HG03575 (cell line): ENCODE results near the gene NAGS.
"Not testable (repeated sequence)": the region's sequence is repeated elsewhere in the genome, so short reads cannot be mapped to it uniquely, and the experiment has no call there.

Experiments used
- ATAC-seq: cut with Tn5 transposase; IDR thresholded peaks from one replicate; pipeline ENCODE4 v1.9.1; 2021; ENCODE audit not compliant: unreplicated experiment, insufficient number of reproducible peaks, low FRiP score; ENCODE audit errors: extremely low read depth

The NAGS gene

DNA sequence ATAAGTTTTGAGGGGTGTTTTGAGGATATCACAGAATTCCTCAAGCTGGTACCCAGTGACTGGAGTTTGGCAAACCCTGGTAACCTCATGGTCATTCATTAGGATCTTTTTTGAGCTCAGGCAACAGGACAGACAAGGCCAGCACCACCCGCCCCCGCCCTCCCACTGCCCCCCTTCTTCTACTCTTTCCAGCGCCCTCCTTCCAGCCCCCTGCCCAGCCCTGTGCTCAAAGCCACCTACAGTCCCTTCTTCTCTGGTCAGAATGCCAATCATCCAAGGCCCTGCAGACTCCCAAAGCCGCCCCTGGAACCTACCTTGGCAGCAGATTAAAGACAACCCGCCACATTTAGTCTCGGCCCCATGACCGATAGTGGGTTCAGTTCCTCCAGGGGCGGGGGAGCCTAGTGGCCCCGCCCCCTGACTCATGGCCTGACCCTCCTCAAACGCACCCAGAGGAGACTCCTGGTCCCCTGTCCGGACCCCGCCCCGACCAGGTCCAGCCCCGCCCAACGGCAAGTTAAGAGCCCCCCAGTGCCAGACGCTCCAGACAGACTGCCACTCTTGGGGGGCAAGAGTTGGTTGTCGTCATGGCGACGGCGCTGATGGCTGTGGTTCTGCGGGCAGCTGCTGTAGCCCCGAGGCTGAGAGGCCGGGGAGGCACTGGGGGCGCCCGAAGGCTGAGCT lies at the start of gene NAGS:
Gene NAGS (plus strand): TSS at position 546 of the 684 bp plus-strand sequence. CDS start 42 bp downstream, at position 588.
- no peak for ATAC-seq

- no peak for ATAC-seq
Measured at GRCh38 chr17:43956222-43956621, 48.2 kb upstream of the NAGS start.

- ATAC-seq, result no peak
Measured at GRCh38 chr17:43958748-43959352, 45.6 kb upstream of the NAGS start.

DNA sequence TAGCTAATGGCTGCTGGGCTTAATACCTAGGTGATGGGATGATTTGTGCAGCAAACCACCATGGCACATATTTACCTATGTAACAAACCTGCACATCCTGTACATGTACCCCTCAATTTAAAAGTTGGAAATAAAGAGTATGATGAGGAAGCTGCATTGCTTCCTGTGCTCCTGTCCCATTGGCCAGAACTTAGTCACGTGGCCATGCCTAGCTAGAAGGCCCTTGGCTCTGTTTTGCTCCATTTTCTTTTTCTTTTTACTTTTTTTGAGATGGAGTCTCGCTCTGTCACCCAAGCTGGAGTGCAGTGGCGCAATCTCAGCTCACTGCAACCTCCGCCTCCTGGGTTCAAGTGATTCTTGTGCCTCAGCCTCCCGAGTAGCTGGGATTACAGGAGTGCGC lies 43.1 kb upstream of the NAGS start:
- ATAC-seq, result not testable (repeated sequence)

- ATAC-seq, result no peak
Measured at GRCh38 chr17:43961954-43962353, 42.5 kb upstream of the NAGS start.

- no peak for ATAC-seq
Measured at GRCh38 chr17:43962479-43962878, 41.9 kb upstream of the NAGS start.

GRCh38 chr17:43966276-43966675 lies 38.1 kb upstream of the NAGS start:
- ATAC-seq, result no peak

DNA sequence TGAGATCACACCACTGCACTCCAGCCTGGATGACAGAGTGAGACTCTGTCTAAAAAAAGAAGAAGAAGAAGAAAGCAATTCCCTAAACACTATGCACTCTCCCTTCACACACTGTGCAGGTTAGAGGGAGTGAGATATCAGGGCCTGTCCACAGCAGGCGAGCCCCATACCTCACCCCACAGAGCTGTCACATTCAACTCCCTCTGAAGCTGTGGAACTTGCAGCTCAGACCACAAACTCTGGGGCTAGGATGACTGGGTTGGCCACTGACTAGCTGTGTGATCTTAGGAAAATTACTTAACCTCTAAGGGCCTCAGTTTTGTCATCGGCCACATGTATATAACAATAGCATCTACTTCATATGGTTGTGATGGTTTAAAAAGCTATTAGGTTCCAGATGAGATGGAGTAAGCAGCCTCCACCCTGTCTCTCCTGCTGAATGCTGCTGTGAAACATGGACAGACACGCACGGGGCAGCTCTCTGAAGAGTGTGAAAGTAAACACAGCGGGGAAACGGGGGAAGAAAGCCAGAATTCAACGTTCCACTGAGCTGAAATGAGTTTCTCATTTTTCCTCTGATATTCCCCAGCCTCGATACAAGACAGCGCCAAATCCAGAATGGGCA lies 37.1 kb upstream of the NAGS start:
- ATAC-seq, result no peak

DNA sequence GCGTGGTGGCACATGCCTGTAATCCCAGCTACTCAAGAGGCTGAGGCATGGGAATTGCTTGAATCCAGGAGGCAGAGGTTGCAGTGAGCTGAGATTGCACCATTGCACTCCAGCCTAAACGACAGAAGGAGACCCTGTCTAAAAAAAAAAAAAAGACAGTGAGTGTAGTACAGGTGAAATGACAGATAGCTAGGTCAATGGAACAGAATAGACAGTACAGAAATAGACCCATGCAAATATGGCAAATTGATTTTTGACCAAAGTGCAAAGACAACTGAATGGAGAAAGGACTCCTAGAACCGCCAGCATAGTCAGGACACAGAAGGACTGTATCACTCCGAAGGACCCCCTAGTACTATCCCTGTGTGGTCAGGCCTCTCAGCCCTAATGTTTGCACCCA lies 34.1 kb upstream of the NAGS start:
- ATAC-seq, result no peak

DNA sequence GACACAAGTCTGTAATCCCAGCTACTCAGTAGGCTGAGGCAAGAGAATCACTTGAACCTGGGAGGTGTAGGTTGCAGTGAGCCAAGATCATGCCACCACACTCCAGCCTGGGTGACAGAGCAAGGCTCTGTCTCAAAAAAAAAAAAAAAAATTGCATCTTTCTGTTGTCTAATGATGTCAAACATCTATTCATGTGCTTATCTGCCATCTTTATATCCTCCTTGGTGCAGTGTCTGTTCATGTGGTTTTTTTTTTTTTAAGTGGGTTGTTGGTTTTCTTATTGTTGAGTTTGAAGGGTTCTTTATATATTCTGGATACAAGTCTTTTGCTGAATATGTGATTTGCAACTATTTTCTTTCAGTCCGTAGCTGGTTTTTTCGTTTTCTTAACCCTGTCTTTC lies 33.0 kb upstream of the NAGS start:
- not testable (repeated sequence) for ATAC-seq

- ATAC-seq, result not testable (repeated sequence)
Measured at GRCh38 chr17:43972444-43973212, 31.8 kb upstream of the NAGS start.

- no peak for ATAC-seq
Measured at GRCh38 chr17:43974382-43975266, 29.8 kb upstream of the NAGS start.

DNA sequence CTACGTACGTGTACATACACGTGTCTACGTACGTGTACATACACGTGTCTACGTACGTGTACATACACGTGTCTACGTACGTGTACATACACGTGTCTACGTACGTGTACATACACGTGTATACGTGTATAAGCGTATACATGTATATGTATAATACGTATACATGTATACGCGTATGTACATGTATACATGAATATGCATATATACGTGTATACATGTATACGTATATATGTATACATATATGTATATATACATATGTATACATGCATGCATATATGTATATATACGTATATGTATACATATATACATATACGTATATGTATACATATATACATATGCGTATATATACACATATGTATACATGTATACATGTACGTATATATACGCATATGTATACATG lies 28.5 kb upstream of the NAGS start:
- ATAC-seq, result no peak

- ATAC-seq, result no peak
Measured at GRCh38 chr17:43976963-43977837, 27.2 kb upstream of the NAGS start.

DNA sequence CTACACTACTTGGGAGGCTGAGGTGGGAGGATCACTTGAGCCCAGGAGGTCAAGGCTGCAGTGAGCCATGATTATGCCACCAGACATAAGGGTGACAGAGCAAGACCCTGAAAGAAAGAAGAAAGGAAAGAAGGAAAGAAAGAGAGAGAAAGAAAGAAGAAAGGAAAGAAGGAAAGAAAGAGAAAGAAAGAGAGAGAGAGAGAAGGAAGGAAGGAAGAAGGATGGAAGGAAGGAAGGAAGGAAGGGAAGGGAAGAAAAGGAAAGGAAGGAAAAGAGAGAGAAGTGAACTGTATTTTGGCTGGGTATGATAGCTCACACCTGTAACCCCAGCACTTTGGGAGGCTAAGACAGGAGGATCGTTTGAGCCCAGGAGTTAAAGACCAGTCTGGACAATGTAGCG lies 26.3 kb upstream of the NAGS start:
- no peak for ATAC-seq

DNA sequence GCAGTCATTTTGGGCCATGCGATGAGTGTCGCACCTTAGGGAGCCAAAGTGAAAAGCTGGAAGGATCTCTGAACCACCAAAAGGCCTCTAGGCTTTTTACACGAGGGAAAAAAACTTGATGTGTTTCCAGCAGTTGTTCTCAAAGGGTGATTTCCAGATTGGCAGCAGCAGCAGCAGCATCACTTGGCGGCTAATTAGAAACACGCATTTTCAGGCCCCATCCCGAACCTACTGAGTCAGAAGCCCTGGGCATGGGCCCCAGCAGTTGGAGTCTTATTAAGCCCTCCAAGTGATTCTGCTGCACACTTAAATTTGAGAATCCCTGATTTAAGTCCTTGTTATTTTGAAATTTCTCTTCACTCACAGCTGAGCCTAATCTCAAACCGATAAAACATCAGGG lies 25.4 kb upstream of the NAGS start:
- ATAC-seq, result no peak

GRCh38 chr17:43979671-43980070 lies 24.8 kb upstream of the NAGS start:
- no peak for ATAC-seq

GRCh38 chr17:43982171-43982570 lies 22.3 kb upstream of the NAGS start:
- no peak for ATAC-seq
